SHP77 treated with DMSO at 0.1 percent for 48 hours (cell line): ENCODE results near the gene RAB20.
A peak's percentile ranks its signal among the peaks of the same experiment; 100 is the strongest.
"Not testable (repeated sequence)": the region's sequence is repeated elsewhere in the genome, so short reads cannot be mapped to it uniquely, and the experiment has no call there.

Experiments
- DNase-seq: peaks from one replicate; lab custom pipeline; 2025; lab: John Stamatoyannopoulos, UW

Gene RAB20

DNA sequence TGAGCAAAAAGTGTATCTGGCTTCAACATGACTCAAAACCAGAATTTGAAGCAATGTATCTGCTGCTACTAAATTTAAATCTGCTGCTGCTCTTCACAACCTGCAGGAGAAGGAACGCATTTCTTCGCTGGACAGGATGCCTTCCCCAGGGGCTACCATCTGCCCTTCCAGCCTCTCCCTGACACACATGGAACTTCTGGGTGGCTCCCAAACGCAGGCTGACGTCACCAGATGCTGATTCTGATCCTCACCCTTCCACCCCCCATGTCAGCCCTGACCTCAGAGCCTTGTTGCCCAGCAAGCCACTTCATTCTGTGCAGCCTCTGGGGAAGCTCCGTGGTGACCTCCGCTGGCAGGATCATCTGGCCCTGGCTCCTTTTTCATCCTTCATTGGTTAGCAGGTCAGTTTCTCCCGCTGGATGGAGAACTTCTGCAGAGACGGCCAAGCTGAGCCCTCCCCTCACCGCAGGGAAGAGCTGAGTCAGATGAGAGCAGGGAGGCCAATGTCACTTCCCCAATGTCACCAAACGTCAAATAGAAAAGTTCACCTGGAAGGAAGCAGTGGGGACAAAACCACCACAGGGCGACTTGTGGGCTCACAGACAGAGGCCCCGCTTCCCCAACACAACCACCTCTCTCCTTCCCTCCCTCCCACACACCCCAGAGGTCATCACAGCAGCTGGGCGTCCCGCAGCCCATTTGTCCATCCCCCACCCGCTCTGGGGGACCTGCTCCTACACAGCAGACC is 14.0 kb upstream of the RAB20 start:
- peak; percentile 37 for DNase-seq

DNA sequence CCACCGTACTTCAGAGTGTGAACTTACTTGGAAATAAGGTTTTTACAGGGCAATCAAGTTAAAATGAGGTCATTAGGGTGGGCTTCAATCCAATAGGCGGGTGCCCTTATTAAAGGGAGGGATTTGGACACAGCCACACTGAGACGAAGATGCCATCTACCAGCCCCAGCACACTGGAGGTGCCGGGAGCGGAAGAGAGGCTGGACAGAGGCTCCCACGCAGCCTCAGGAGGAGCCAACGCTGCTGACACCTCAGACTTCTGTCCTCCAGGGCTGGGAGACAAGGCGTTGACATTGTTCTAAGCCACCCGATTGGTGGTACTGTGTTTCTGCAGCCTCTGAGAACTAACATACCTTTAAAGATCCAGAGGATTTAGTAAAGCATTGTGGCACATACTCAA is 12.6 kb upstream of the RAB20 start:
- no peak for DNase-seq

- no peak for DNase-seq
Observed at GRCh38 chr13:110572778-110573118, 11.2 kb upstream of the RAB20 start.

DNA sequence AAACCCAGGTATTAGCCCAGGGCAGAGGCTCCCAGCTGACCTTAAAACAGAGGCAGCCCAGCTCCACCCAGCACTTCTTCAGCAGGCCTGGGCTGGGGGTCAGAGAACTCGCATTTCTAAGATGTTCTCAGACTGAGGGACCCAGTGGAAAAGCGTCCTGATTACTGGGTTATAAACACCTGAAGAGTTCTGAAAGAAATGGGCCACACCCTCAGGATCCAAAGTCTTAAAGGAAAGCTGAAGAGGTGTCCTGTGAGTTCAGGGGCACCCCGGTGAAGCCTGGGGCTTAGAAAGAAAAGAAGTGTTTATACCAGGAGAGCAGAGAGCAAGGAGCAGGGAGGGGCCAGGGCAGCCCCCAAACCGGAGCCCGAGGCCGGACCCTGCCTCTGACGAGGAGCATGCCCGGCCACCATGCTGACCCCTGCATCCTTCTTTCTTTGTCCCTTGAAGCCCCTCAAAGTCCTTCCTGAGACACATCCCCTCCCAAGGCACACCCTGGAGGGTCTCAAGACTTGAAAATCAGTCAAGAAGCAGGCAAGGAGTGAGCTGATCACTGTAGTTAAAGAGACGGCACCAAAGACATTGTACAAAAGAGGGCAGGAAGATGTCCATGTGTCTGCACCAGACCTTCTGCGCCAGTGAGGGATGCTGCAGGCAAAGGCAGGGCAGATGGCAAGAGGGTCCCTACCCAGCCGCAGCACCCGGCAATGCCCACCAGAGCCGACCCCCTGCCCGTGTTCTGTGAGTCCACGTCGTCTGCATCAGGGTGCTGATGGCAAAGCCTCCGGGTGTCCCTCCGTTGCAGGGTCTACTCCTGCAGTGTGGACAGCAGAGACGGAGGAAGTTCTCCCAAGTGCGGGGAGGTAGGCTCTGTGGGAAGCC is 10.6 kb upstream of the RAB20 start:
- DNase-seq: no peak

DNA sequence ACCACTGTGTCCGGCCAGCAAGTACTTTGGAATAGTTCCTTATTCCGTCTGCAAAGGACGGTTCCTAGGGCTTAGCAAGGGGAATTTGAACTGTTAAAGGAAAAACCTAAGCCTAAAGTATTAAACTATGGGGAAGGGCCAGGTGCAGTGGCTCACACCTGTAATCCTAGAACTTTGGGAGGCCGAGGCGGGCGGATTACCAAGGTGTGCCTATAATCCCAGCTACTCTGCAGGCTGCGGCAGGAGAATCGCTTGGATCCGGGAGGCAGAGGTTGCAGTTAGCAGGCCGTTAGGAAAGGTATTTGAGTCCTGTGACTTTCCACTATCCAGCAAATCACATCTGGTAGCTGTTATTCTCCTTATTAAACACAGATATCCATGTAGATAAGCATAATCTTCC is 9.4 kb upstream of the RAB20 start:
- no peak for DNase-seq

DNA sequence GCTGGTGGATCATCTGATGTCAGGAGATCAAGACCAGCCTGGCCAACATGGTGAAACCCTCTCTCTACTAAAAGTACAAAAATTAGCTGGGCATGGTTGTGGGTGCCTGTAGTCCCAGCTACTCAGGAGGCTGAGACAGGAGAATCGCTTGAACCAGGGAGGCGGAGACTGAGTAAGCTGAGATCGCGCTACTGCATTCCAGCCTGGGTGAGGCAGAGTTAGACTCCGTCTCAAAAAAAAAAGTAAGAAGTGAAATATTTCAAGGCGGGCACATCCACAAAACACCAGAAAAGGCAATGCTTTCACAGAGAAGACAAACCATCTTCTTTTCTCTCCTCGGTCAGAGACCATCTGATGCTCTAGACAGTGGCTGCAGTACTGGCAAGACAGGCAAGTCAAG is 8.4 kb upstream of the RAB20 start:
- not testable (repeated sequence) for DNase-seq

- DNase-seq: no peak
Observed at GRCh38 chr13:110568612-110569011, 7.1 kb upstream of the RAB20 start.

- no peak for DNase-seq
Observed at GRCh38 chr13:110566171-110566570, 4.6 kb upstream of the RAB20 start.

- no peak for DNase-seq
Observed at GRCh38 chr13:110565296-110565695, 3.8 kb upstream of the RAB20 start.

GRCh38 chr13:110564472-110564985 is 3.0 kb upstream of the RAB20 start:
- no peak for DNase-seq

- DNase-seq: no peak
Observed at GRCh38 chr13:110563463-110563774, 1.9 kb upstream of the RAB20 start.

DNA sequence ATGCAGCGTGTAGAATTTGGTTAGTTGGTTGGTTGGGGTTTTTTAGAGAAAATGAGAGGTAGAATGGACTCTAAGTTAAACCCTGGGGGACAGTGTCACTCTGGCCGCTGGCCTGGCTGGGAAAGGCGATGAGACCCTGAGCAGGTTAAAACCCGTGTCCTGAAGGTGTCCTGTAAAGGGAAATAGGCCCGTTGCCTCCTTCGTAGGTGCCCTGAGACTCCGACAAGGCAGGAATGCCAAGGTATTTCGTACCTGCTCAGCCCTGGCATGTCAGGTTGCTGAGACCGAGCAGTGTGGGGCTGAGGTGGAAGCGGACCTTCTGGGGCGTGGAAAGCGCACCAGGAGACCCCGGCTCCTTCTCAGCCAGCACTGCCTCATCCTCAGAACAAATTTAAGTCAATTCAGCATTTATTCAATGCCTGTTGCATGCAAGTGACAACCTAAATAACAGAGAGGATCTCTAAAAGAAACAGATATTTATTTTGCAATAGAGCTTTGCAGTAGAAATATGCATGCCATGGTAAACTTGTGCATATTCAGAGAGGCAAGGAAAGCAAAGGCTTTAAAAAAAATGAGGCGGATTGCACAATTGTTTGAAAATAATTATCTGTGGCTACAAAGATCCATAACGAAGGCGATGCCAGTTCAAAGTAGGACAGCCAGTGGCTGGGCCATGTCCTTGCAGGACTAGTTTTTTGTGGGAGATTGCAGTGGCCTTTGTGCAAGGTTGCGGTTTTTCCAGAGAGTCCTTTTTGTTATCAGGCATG is 1.4 kb upstream of the RAB20 start:
- DNase-seq: no peak

GRCh38 chr13:110562036-110562597 is 595 bp upstream of the RAB20 start:
- no peak for DNase-seq

GRCh38 chr13:110560601-110561343 is 750 bp downstream of the RAB20 start:
- DNase-seq: no peak

DNA sequence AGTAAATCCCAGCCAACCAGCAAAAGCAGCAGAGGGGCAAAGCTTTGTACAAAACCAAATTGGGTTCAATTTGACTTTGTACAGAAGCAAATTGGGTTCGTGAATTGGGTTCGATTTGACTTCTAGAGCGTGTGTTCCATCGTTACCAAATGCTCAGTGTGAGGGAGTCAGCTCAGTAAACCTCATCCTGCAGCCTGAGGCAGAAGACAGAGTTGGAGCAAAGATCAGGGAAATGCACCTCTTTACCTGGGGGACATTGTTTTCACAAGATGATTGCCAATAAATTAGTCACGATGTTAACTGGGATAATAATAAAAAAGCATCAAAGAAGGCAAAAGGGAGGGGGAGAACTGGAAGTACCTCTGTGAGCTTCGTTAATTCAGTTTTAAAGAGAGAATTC is 1.5 kb downstream of the RAB20 start:
- no peak for DNase-seq

- DNase-seq: no peak
Observed at GRCh38 chr13:110559429-110559943, 2.0 kb downstream of the RAB20 start.

- DNase-seq: no peak
Observed at GRCh38 chr13:110557610-110558305, 3.8 kb downstream of the RAB20 start.

DNA sequence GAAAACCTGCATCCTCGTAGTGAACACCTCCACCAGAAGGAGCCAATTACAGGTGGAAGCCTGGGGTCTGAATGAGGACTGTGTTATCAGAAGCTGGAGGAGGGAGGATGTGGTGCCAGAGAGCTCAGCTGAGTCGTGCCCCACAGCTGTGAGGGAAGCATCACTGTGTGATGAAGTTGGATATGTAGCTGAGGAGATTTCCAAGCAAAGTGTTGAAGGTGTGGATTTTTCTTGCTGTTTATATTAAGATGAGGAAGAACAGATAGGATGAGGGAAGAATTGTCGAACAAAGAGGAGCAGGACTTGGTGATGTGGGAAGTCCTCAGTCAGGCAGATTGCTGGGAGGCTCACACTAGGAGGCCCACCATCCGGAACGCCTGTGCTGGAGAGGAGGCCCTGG is 4.4 kb downstream of the RAB20 start:
- DNase-seq: no peak

DNA sequence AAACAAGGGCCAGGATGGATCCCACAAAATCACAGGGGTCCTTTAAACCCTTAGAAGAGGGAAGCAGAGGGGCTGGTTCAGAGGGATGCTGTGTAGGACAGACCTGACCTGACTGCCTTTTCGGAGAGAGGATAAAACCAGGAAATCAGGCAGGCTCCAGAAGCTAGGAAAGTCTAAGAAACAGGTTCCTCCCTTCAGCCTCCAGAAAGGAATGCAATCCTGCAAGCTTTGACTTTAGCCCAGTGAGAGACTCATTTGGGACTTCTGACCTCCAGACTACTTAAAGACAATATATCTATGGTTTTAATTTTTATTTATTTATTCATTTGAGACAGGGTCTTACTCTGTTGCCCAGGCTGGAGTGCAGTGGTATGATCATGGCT is 5.3 kb downstream of the RAB20 start:
- DNase-seq: no peak

DNA sequence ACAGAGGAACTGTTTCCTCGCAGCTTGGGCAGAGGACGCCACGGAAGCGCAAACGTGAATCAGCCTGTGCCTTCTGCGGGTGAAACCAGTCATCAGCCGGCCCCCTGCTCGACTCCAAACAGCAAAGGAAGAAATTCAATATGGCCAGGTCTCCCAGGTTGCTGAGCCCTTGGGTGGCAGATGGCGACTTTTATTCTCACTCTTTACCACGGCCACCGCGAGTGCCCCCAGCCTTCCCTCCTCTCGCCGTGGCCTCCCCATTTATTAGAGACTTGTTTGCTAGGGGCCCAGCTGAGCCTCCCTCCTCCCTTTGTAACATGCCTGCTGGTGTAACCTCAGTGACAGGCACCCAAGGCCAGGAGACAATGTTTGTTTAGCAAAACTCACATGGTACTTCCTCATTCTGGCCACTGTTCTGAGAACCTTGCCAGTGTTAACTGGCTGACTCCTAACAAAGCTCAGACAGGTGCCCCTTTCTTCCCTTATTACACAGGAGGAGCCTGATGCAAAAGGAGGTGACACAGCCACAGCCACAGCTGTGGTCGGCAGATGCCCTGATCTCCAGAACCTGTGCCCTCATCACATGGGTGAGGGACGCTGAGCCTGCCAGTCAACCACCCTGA is 5.8 kb downstream of the RAB20 start:
- no peak for DNase-seq
